ENCODE results near the gene PLVAP. TPM values are rescaled to one million over a fixed set of nuclear protein-coding genes. Genes with fewer than 3 reads are reported as not detected.

Gene PLVAP
- polyA plus RNA-seq, 1 experiment = not detected

- no peak for TF ChIP-seq CTCF (IDR thresholded peaks at IDR 0.05; ENCODE audit: insufficient read depth, low read depth, low read length)
- H3K36me3 ChIP-seq (ENCODE audit: control insufficient read depth, insufficient read depth, low read length) = no peaks in the 10 kb centered on the region
- ChIA-PET POLR2A (no interaction called here), CTCF (interaction anchor here (1.1 to 9.8 kb wide), 4 partner anchors 21 to 113 kb away, joined by 3 to 121 read pairs (median 4); partner anchors contain the start of gene NXNL1)
- no peak for DNase-seq (ENCODE audit: low read depth)
- no peak overlapping the region for H3K4me3 ChIP-seq (ENCODE audit: low read depth, low read length)
- H3K27me3 ChIP-seq (ENCODE audit: control insufficient read depth, insufficient read depth, low read length) = no peaks in the 10 kb centered on the region
Observed at GRCh38 chr19:17347877-17348276, 29.3 kb downstream of the PLVAP start.

- no peak for DNase-seq (ENCODE audit: low read depth)
- ChIA-PET CTCF (interaction anchor here (0.9 to 9.8 kb wide), 7 partner anchors 10 to 114 kb away, joined by 3 to 121 read pairs (median 3); partner anchors contain the start of gene NXNL1), POLR2A (no interaction called here)
- Histone ChIP-seq H3K4me3 (ENCODE audit: low read depth, low read length) (no peak overlapping the region), H3K36me3 (ENCODE audit: control insufficient read depth, insufficient read depth, low read length) (no peaks in the 10 kb centered on the region), H3K27me3 (ENCODE audit: control insufficient read depth, insufficient read depth, low read length) (no peaks in the 10 kb centered on the region)
- no peak for TF ChIP-seq CTCF (IDR thresholded peaks at IDR 0.05; ENCODE audit: insufficient read depth, low read depth, low read length)
Observed at GRCh38 chr19:17347361-17347760, 29.8 kb downstream of the PLVAP start.

GRCh38 chr19:17346109-17346671 lies 31.0 kb downstream of the PLVAP start:
- H3K4me3 ChIP-seq (ENCODE audit: low read depth, low read length) = no peak overlapping the region
- DNase-seq (ENCODE audit: low read depth) = no peak
- POLR2A ChIA-PET = no interaction called here
- CTCF ChIA-PET = interaction anchor here (0.6 to 9.8 kb wide), 6 partner anchors 12 to 114 kb away, joined by 3 to 121 read pairs (median 3); no protein-coding TSS in a partner anchor
- TF ChIP-seq CTCF (IDR thresholded peaks at IDR 0.05; ENCODE audit: insufficient read depth, low read depth, low read length) = peak; percentile 94
- H3K36me3 ChIP-seq (ENCODE audit: control insufficient read depth, insufficient read depth, low read length) = no peaks in the 10 kb centered on the region
- no peaks in the 10 kb centered on the region for H3K27me3 ChIP-seq (ENCODE audit: control insufficient read depth, insufficient read depth, low read length)

- DNase-seq (ENCODE audit: low read depth) = no peak
- no peak for TF ChIP-seq CTCF (IDR thresholded peaks at IDR 0.05; ENCODE audit: insufficient read depth, low read depth, low read length)
- Histone ChIP-seq H3K4me3 (ENCODE audit: low read depth, low read length) (no peak overlapping the region), H3K36me3 (ENCODE audit: control insufficient read depth, insufficient read depth, low read length) (peaks cover 2% of the 10 kb centered on the region), H3K27me3 (ENCODE audit: control insufficient read depth, insufficient read depth, low read length) (no peaks in the 10 kb centered on the region)
- ChIA-PET CTCF (interaction anchor here (1.2 to 9.8 kb wide), 3 partner anchors 11 to 45 kb away, joined by 3 to 121 read pairs (median 5); partner anchors contain the start of gene ABHD8), POLR2A (no interaction called here)
Observed at GRCh38 chr19:17341845-17342244, 35.3 kb downstream of the PLVAP start.

- Histone ChIP-seq H3K27me3 (ENCODE audit: control insufficient read depth, insufficient read depth, low read length) (no peaks in the 10 kb centered on the region), H3K4me3 (ENCODE audit: low read depth, low read length) (no peak overlapping the region), H3K36me3 (ENCODE audit: control insufficient read depth, insufficient read depth, low read length) (peaks cover 2% of the 10 kb centered on the region)
- ChIA-PET CTCF (interaction anchor here (0.6 to 9.8 kb wide), 3 partner anchors 10 to 1045 kb away, joined by 3 to 121 read pairs (median 3); no protein-coding TSS in a partner anchor), POLR2A (no interaction called here)
- no peak for DNase-seq (ENCODE audit: low read depth)
- no peak for TF ChIP-seq CTCF (IDR thresholded peaks at IDR 0.05; ENCODE audit: insufficient read depth, low read depth, low read length)
Observed at GRCh38 chr19:17341386-17341785, 35.8 kb downstream of the PLVAP start.
